IMR-90 (cell line): ENCODE data around the gene PRR9. TPM values are rescaled to one million over a fixed set of nuclear protein-coding genes. Genes with fewer than 3 reads are reported as not detected.

Experiments
- ATAC-seq: fragments of 200-7000 bp; cut with Tn5 transposase; 2 replicates; pipeline ENCODE4 v1.9.1; 2020; ENCODE audit warnings: low read depth, mild to moderate bottlenecking, moderate library complexity
- BruUV-seq: library from RNA; stranded (reverse); fragments of 400-500 nt; replicated peaks from 2 replicates; lab custom pipeline; 2021; lab: Mats Ljungman, UMichigan
- CTCF ChIA-PET: fragments of 300-600 bp; formaldehyde crosslinking; extraction: SDS; loops from one replicate; lab custom pipeline; 2021; ENCODE audit warnings: antibody characterized with exemption; lab: Yijun Ruan, JAX
- POLR2A ChIA-PET: fragments of 300-600 bp; sonication (Branson Sonifier 250); formaldehyde crosslinking; loops from one replicate; lab custom pipeline; 2022; ENCODE audit warnings: antibody characterized with exemption; ENCODE audit not compliant: unreplicated experiment; lab: Charles Lee
- DNase-seq: peaks from one replicate; pipeline ENCODE4 v3.0.0; 2013
- H2AFZ ChIP-seq: replicated peaks from 2 replicates; pipeline ENCODE3; 2013; ENCODE audit warnings: low read length, mild to moderate bottlenecking; ENCODE audit not compliant: poor library complexity
- H2AK5ac ChIP-seq: 2 replicates; pipeline ENCODE4 v1.6.1; 2013; ENCODE audit warnings: low read depth, low read length, inconsistent platforms
- H2AK9ac ChIP-seq: replicated peaks from 2 replicates; pipeline ENCODE3; 2013; ENCODE audit warnings: mild to moderate bottlenecking, low read depth, low read length, moderate library complexity; ENCODE audit not compliant: poor library complexity
- H2BK120ac ChIP-seq: 2 replicates; pipeline ENCODE4 v1.6.1; 2013; ENCODE audit warnings: low read depth, low read length, inconsistent platforms
- H2BK15ac ChIP-seq: 3 replicates; pipeline ENCODE4 v1.6.1; 2013; ENCODE audit warnings: low read depth, low read length, inconsistent platforms
- H2BK20ac ChIP-seq: 2 replicates; pipeline ENCODE4 v1.6.1; 2013; ENCODE audit warnings: low read depth, mild to moderate bottlenecking, inconsistent platforms, low read length, moderate library complexity
- H2BK5ac ChIP-seq: 2 replicates; pipeline ENCODE4 v1.6.1; 2013; ENCODE audit warnings: mild to moderate bottlenecking, low read depth, low read length, inconsistent platforms; ENCODE audit not compliant: poor library complexity, severe bottlenecking
- H3K14ac ChIP-seq: replicated peaks from 2 replicates; pipeline ENCODE4 v1.6.1; 2013; ENCODE audit warnings: low read depth, low read length, inconsistent platforms
- H3K18ac ChIP-seq: 2 replicates; pipeline ENCODE4 v1.6.1; 2013; ENCODE audit warnings: low read depth, low read length, control low read depth
- H3K23ac ChIP-seq: 2 replicates; pipeline ENCODE4 v1.6.1; 2013; ENCODE audit warnings: low read depth, low read length, inconsistent platforms
- H3K27ac ChIP-seq: 2 replicates; pipeline ENCODE4 v1.5.1; 2013; ENCODE audit warnings: mild to moderate bottlenecking, control low read depth, low read length; ENCODE audit not compliant: insufficient read depth
- H3K27me3 ChIP-seq: 2 replicates; pipeline ENCODE4 v1.6.1; 2013; ENCODE audit warnings: low read length; ENCODE audit not compliant: control insufficient read depth, insufficient read depth
- H3K36me3 ChIP-seq: 2 replicates; pipeline ENCODE4 v1.6.1; 2013; ENCODE audit warnings: low read length, mixed read lengths; ENCODE audit not compliant: control insufficient read depth, insufficient read depth
- H3K4ac ChIP-seq: 2 replicates; pipeline ENCODE4 v1.6.1; 2013; ENCODE audit warnings: low read depth, low read length, inconsistent platforms
- H3K4me1 ChIP-seq: 2 replicates; pipeline ENCODE4 v1.6.1; 2013; ENCODE audit warnings: low read length, mixed read lengths; ENCODE audit not compliant: control insufficient read depth, insufficient read depth
- H3K4me2 ChIP-seq: 2 replicates; pipeline ENCODE4 v1.6.1; 2013; ENCODE audit warnings: low read depth, mild to moderate bottlenecking, control low read depth, low read length, moderate library complexity
- H3K4me3 ChIP-seq: 2 replicates; pipeline ENCODE4 v1.5.1; 2013; ENCODE audit warnings: low read depth, mild to moderate bottlenecking, control low read depth, low read length, moderate library complexity; ENCODE audit not compliant: insufficient read depth
- H3K56ac ChIP-seq: 2 replicates; pipeline ENCODE4 v1.6.1; 2013; ENCODE audit warnings: low read length, inconsistent platforms; ENCODE audit not compliant: insufficient read depth; ENCODE audit errors: extremely low read depth
- H3K79me1 ChIP-seq, 2 experiments: 2 replicates each; pipeline ENCODE4 v1.6.1; 2013; ENCODE audit warnings: low read length in 2 of 2, inconsistent platforms in 1 of 2, low read depth in 1 of 2
- H3K9ac ChIP-seq: 2 replicates; pipeline ENCODE4 v1.6.1; 2013; ENCODE audit warnings: low read depth, low read length, control low read depth
- H3K9me1 ChIP-seq: 2 replicates; pipeline ENCODE4 v1.6.1; 2013; ENCODE audit warnings: low read length, inconsistent platforms; ENCODE audit not compliant: insufficient read depth
- H3K9me3 ChIP-seq: 2 replicates; pipeline ENCODE4 v1.6.1; 2013; ENCODE audit warnings: low read length; ENCODE audit not compliant: control insufficient read depth, insufficient read depth
- H4K20me1 ChIP-seq: 2 replicates; pipeline ENCODE4 v1.6.1; 2013; ENCODE audit warnings: low read length, inconsistent platforms; ENCODE audit not compliant: insufficient read depth
- H4K5ac ChIP-seq: 2 replicates; pipeline ENCODE4 v1.6.1; 2013; ENCODE audit warnings: mild to moderate bottlenecking, low read depth, low read length, control low read depth
- H4K8ac ChIP-seq, 2 experiments: 2 replicates each; pipeline ENCODE4 v1.6.1; 2013; ENCODE audit warnings: low read depth in 2 of 2, low read length in 2 of 2, control low read depth in 1 of 2, inconsistent platforms in 1 of 2
- H4K91ac ChIP-seq: 2 replicates; pipeline ENCODE4 v1.6.1; 2013; ENCODE audit warnings: low read depth, low read length, inconsistent platforms; ENCODE audit not compliant: insufficient read depth
- BHLHE40 ChIP-seq: fragments of 150-350 bp; IDR thresholded peaks from 2 replicates; pipeline ENCODE4 v1.6.1; 2016; ENCODE audit warnings: mild to moderate bottlenecking, low read depth, low read length
- CEBPB ChIP-seq: IDR thresholded peaks from 2 replicates; pipeline ENCODE4 v1.6.1; 2012; ENCODE audit warnings: low read depth, low read length, improper control_type of control experiment
- CHD1 ChIP-seq: IDR thresholded peaks from 2 replicates; pipeline ENCODE4 v1.6.1; 2012; ENCODE audit warnings: low read depth, low read length, improper control_type of control experiment
- FOS ChIP-seq: fragments of 150-350 bp; IDR thresholded peaks from 2 replicates; pipeline ENCODE4 v1.6.1; 2016; ENCODE audit warnings: low read depth, low read length
- MAFK ChIP-seq: IDR thresholded peaks from 2 replicates; pipeline ENCODE4 v1.6.1; 2012; ENCODE audit warnings: low read depth, low read length, improper control_type of control experiment
- MXI1 ChIP-seq: IDR thresholded peaks from 2 replicates; pipeline ENCODE4 v1.6.1; 2012; ENCODE audit warnings: low read depth, mild to moderate bottlenecking, low read length, moderate library complexity, borderline replicate concordance
- POLR2A ChIP-seq: IDR thresholded peaks from 2 replicates; pipeline ENCODE4 v1.6.1; 2012; ENCODE audit warnings: mild to moderate bottlenecking, low read depth, low read length
- RCOR1 ChIP-seq: IDR thresholded peaks from 2 replicates; pipeline ENCODE4 v1.6.1; 2012; ENCODE audit warnings: mild to moderate bottlenecking, low read length, improper control_type of control experiment; ENCODE audit not compliant: insufficient replicate concordance
- RFX5 ChIP-seq: IDR thresholded peaks from 2 replicates; pipeline ENCODE4 v1.8.0; 2012; ENCODE audit warnings: low read depth, mild to moderate bottlenecking, low read length, moderate library complexity
- SMC3 ChIP-seq: fragments of 150-350 bp; IDR thresholded peaks from 2 replicates; pipeline ENCODE4 v1.6.1; 2016; ENCODE audit warnings: low read depth, mild to moderate bottlenecking, antibody characterized with exemption, low read length, moderate library complexity
- WGBS, 2 experiments: methylation state at CpG; one replicate each; pipeline versions ENCODE4 v1.1.5 to v1.1.7; 2013; ENCODE audit warnings: missing lambda C conversion rate in 2 of 2; ENCODE audit not compliant: insufficient read length in 1 of 2; ENCODE audit errors: extremely low coverage in 2 of 2; 5-methylcytosine and 5-hydroxymethylcytosine counted together
- dilution Hi-C: fragments of 300-500 bp; cut with HindIII; formaldehyde crosslinking; loops from one replicate; pipeline ENCODE4 v1.14.3; 2018; ENCODE audit warnings: low sequenced_read_pairs; ENCODE audit not compliant: unreplicated experiment
- in situ Hi-C: fragments of 300-500 bp; cut with MboI; formaldehyde crosslinking; loops from 3 replicates; pipeline ENCODE4 v1.14.3; 2019; ENCODE audit warnings: low sequenced_read_pairs, inconsistent platforms, mixed read lengths
- intact Hi-C: fragments of 100-400 bp; cut with micrococcal nuclease; formaldehyde crosslinking; loops from 2 replicates; pipeline ENCODE4 v1.10.0; 2022
- polyA plus RNA-seq, 3 experiments: library from polyadenylated mRNA; depleted of rRNA; stranded (reverse); fragments of >200 nt; gene quantifications; 2 replicates each; pipeline ENCODE4 v1.2.3, GENCODE V29; 2012; ENCODE audit warnings: low replicate concordance in 1 of 3
- total RNA-seq: library from RNA; depleted of rRNA; stranded (reverse); fragments of >200 nt; gene quantifications from 2 replicates; pipeline ENCODE4 v1.2.3, GENCODE V29; 2012
- TF ChIP-seq, protein P1 (sequence below): conservative IDR thresholded peaks from 2 replicates; pipeline ENCODE4 v1.5.1; 2012; ENCODE audit warnings: mild to moderate bottlenecking, low read depth, low read length, improper control_type of control experiment

PRR9 gene
- total and polyA plus RNA-seq, 2 of the 4 experiments (the other 2 are of a cell fraction), result not detected

DNA sequence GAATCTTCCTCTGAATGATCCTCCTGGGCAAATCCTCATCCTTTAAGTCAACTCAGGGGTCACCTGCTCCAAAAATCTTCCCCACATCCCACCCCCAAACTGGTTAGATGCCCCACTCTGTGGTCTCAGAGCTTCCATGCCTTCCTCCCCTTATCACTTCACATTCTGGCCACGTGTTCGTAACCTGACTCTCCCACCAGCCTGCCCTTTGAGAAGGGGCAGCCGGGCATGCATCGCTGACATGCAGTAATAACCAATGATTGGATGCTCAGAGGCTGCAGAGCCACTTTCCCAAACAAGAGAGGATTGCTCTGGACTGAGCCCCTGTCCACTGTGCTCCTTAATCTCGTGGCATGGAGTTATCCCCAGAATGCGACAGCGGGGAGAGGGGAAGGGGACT, 7.2 kb upstream of the PRR9 start:
- BruUV-seq, result no TSS peak
- dilution Hi-C loops, result no loop called here

More for the DNA sequence above, 7.2 kb upstream of the PRR9 start:
- no peak for TF ChIP-seq MXI1
- TF ChIP-seq, protein P1, sequence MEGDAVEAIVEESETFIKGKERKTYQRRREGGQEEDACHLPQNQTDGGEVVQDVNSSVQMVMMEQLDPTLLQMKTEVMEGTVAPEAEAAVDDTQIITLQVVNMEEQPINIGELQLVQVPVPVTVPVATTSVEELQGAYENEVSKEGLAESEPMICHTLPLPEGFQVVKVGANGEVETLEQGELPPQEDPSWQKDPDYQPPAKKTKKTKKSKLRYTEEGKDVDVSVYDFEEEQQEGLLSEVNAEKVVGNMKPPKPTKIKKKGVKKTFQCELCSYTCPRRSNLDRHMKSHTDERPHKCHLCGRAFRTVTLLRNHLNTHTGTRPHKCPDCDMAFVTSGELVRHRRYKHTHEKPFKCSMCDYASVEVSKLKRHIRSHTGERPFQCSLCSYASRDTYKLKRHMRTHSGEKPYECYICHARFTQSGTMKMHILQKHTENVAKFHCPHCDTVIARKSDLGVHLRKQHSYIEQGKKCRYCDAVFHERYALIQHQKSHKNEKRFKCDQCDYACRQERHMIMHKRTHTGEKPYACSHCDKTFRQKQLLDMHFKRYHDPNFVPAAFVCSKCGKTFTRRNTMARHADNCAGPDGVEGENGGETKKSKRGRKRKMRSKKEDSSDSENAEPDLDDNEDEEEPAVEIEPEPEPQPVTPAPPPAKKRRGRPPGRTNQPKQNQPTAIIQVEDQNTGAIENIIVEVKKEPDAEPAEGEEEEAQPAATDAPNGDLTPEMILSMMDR, result no peak
- TF ChIP-seq CEBPB, result no peak
- no peak for TF ChIP-seq BHLHE40
- no peak for TF ChIP-seq RCOR1
- no peak for TF ChIP-seq RFX5
- TF ChIP-seq POLR2A, result no peak
- no peak for TF ChIP-seq SMC3
- no peak for TF ChIP-seq CHD1
- no peak for TF ChIP-seq FOS
- no peak for TF ChIP-seq MAFK
- no peak overlapping the region for H4K8ac ChIP-seq
- H2BK20ac ChIP-seq, result no peak overlapping the region
- no peak for ATAC-seq
- 0% methylated on average over 2 of the region's 7 CpGs; no CpG with 5 or more reads in 1 of the 2 experiments for WGBS, 2 experiments
- H4K20me1 ChIP-seq, result no peaks in the 10 kb centered on the region
- no peak overlapping the region for H2AK9ac ChIP-seq
- H3K4me3 ChIP-seq, result no peak overlapping the region
- H2AK5ac ChIP-seq, result no peak overlapping the region
- H2BK120ac ChIP-seq, result no peak overlapping the region
- no peak overlapping the region for H3K18ac ChIP-seq
- no peak overlapping the region for H3K23ac ChIP-seq
- H4K91ac ChIP-seq, result no peak overlapping the region
- H3K79me1 ChIP-seq, result no peaks in the 10 kb centered on the region
- H3K4me1 ChIP-seq, result no peaks in the 10 kb centered on the region
- H3K56ac ChIP-seq, result no peak overlapping the region
- no peak overlapping the region for H4K5ac ChIP-seq
- ChIA-PET CTCF (no interaction called here), POLR2A (no interaction called here)
- no peak overlapping the region for H2BK15ac ChIP-seq
- H3K4me2 ChIP-seq, result no peak overlapping the region
- DNase-seq, result no peak
- in situ Hi-C loops (loop anchor here (25.0 kb wide), 1 partner anchor 548 kb away; the partner anchor contains the start of gene LCE2D), intact Hi-C loops (no loop called here)
- H3K4ac ChIP-seq, result no peak overlapping the region
- no peak overlapping the region for H3K27ac ChIP-seq
- no peaks in the 10 kb centered on the region for H3K27me3 ChIP-seq
- H3K36me3 ChIP-seq, result no peaks in the 10 kb centered on the region
- no peak overlapping the region for H2AFZ ChIP-seq
- H2BK5ac ChIP-seq, result no peak overlapping the region
- no peaks in the 10 kb centered on the region for H3K9me3 ChIP-seq
- no peak overlapping the region for H3K14ac ChIP-seq
- no peaks in the 10 kb centered on the region for H3K9me1 ChIP-seq
- H3K9ac ChIP-seq, result no peak overlapping the region
